Measurements from ENCODE around the gene TWF2.

DNA sequence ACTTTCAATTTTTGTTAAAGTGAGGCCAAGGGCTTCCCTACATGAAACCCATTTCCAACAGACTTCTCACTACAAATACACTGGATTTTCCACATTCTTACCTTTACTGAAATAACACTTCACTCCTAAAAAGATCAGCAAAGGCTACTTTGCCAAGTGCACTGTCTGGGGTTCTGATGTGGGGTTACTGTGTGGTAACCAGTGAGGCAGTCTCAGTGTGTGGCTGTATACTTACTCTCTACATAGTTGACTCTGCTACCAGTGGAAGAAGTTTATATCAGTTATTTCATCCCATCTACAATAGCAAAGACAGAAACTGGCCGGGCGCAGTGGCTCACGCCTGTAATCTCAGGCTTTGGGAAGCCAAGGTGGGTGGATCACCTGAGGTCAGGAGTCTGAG, 33.9 kb upstream of the TWF2 start:
- TF ChIP-seq, protein P1, sequence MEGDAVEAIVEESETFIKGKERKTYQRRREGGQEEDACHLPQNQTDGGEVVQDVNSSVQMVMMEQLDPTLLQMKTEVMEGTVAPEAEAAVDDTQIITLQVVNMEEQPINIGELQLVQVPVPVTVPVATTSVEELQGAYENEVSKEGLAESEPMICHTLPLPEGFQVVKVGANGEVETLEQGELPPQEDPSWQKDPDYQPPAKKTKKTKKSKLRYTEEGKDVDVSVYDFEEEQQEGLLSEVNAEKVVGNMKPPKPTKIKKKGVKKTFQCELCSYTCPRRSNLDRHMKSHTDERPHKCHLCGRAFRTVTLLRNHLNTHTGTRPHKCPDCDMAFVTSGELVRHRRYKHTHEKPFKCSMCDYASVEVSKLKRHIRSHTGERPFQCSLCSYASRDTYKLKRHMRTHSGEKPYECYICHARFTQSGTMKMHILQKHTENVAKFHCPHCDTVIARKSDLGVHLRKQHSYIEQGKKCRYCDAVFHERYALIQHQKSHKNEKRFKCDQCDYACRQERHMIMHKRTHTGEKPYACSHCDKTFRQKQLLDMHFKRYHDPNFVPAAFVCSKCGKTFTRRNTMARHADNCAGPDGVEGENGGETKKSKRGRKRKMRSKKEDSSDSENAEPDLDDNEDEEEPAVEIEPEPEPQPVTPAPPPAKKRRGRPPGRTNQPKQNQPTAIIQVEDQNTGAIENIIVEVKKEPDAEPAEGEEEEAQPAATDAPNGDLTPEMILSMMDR (IDR thresholded peaks at IDR 0.05), result no peak
- no peak for TF ChIP-seq POLR2A (IDR thresholded peaks at IDR 0.05)

All from lower leg skin (tissue), 3 donors.